Myocyte (in vitro differentiated cells): ENCODE measurements around the gene RNF145. TPM values are rescaled to one million over a fixed set of nuclear protein-coding genes. Genes with fewer than 3 reads are reported as not detected.

Experiments used
- DNase-seq: peaks from one replicate; pipeline ENCODE4 v3.0.0-alpha.2; 2012; ENCODE audit warnings: low read depth
- total RNA-seq: library from RNA; depleted of rRNA; stranded (reverse); fragments of >200 nt; gene quantifications from 2 replicates; pipeline ENCODE4 v1.2.3, GENCODE V29; 2014

Gene RNF145
- total RNA-seq, 1 donor from 2014 or later, result 24.2 TPM

DNA sequence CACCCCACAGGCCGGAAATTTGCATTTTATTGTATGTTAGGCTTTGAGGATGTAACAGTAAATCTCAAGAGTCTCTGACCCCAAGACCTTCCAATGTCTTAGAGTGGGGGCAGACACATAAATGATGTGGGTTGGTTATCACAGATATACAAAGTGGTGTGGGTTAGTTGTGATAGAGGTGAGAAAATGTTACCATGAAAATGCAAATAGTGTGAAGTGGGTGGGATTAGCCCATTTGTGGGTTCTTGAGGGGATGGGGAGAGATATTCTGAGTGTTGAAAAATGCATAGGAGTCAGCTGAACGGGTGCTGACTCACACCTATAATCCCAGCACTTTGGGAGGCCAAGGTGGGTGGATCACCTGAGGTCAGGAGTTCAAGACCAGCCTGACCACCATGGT, 7.9 kb upstream of the RNF145 start:
- DNase-seq, result no peak

GRCh38 chr5:159216454-159216853, 7.1 kb upstream of the RNF145 start:
- no peak for DNase-seq

DNA sequence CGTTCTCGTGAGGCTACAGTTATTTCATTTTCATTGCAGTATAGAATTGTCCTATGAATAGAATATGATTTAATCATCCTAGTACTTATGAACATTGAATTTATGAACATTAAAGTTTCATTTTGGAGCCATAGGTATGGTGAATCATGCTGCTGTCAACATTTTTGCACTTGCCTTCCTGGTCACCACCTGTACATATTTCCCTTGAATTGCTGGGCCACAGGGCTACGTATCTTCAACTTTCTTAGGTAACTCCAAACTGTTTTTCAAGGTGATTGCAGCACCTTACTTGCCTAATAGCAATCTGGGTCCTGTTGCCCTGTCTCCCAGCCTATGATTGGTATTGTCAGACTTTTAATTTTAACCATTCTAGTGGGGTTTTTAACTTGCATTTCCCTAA, 6.5 kb upstream of the RNF145 start:
- no peak for DNase-seq

DNA sequence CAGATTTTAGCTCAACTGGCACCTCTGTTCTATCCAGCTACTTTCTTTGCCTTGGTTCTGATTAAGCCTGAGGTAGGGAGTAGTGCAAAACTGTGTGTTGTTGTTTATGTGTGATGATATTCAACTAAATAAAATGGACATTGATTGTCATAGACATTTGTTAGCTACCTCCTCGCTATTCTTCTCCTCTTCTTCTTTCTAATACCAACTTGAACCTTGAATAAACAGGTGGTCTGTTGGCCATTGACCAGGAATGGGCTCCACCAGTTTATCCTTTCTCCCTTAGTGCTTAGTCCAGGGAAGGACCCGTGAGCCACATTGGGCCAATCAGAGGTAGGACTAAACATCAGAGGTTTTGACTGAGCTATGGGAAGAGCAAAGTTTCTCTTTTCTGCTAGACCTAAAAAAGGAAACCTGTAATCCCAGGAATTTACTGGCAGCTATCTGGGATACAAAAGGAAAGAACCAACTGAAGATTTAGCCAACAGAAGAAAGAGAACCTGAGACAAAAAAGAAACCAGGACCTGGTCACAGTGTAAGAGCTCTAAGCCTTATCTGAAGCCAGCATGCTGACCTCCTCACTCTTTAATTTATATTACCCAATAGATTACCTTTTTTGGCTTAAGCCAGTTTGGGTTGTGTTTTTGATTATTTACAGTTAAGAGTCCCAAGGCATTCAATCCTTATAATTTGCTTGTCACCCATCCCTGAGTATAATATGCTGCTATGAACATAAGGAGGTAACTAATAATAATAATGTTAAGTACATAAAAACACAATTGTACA, 5.3 kb upstream of the RNF145 start:
- no peak for DNase-seq

GRCh38 chr5:159212657-159213462, 3.5 kb upstream of the RNF145 start:
- no peak for DNase-seq

- no peak for DNase-seq
Measured at GRCh38 chr5:159211729-159212174, 2.4 kb upstream of the RNF145 start.

- DNase-seq, result no peak
Measured at GRCh38 chr5:159210846-159211245, 1.5 kb upstream of the RNF145 start.

GRCh38 chr5:159210210-159210661, 883 bp upstream of the RNF145 start:
- no peak for DNase-seq

DNA sequence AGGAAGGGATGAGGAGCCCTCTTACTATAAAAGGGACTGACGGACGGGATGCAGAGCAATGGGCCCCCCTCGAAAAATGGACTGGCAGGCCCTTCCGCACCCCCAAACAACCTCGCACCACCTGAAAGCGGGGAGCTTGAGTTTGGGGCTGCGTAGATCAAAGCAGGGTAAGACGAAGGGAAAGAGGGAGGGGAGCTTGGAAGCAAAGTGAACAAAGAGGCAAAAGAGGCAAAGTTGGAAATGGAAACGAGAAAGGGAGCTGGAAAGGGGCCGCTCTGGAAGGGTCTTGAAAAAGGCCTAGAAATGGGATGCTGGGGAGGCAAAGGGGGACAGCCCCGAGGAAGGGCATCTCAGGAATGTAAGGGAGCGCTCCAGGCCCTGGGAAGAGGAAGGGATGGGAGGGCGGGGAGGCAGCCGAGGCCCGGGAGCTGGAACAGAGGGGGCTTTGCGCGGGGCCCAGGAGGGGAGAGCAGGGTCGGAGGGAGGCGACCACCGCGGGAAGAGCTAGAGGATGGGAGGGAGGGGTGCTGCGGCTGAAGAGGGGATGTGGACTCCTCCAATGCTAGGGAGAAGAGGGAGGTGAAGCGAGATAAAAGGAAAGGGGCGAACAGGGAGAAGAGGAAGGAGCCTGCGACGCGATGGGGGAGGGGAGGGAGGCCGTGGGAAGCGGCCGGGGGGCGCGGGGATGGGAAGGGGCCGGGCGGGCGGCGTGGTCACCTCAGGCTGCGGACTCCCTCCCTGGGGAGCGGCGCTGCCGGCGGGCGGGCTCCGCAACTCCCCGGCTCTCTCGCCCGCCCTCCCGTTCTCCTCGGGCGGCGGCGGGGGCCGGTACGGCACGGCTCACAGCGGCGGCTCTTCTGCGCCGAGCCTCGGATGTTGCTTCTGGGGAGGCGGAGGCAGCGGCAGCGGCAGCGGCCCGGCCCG, 577 bp downstream of the RNF145 start:
- DNase-seq, result peak; percentile 31

DNA sequence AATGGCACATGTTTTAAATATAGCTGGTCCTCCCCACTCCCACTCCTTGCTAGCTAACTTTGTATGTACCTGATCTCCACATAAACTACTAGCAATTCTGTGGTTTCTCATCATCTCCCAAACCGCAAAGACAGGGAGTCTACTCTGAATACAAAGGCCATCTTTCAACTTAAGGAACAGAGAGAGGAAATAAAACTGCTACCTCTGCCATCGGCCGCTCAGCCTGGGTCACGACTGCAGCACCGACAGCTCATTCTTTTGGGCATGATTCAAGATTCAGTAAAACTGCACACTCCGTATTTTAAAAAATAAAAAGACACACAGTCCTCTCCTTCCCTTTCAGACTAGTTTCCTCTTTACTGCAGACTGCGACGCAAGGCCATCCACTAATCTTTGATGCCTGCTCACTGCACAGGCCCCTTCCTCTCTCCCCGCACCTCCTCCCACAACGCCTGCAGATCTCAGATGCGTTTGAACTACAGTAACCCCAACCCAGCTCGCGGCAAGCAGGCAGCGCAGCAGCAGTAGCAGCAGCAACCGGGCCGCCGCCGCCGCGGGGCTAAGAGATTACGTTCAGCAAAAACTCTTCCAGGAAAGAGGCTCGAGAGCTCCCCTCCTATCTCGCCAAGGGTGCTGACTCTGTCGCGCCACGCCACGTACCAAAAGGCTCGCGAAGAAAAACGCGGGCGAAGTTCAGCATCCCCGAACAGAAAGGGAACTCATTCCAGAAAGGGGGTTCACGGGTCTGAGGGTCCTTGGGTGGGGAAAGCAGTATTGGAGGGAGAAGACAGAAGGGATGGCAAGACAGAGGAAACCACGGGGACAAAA, 1.5 kb downstream of the RNF145 start:
- peak; percentile 85 for DNase-seq

DNA sequence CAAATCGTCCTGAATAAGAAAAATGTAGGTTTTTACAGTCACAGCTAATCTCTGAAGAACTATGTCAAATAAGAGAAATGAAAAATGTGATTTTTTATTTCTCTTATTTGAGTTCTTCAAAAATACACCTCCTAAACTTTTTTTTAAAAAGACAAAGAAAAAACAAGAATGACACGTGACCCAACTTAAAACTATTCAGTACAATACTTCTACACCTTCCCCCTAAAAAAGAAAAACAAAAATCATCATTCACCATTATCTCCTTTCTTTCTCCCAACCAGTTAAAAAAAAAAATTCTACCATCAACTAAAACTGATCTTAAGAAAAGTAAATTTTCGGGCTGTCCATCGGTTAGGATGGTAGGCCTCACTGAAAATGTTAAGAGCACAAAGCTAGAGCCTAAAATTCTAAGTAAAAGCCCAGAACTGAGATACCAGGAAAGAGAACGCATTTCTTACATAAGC, 2.1 kb downstream of the RNF145 start:
- DNase-seq, result no peak

- no peak for DNase-seq
Measured at GRCh38 chr5:159206818-159207217, 2.5 kb downstream of the RNF145 start.

DNA sequence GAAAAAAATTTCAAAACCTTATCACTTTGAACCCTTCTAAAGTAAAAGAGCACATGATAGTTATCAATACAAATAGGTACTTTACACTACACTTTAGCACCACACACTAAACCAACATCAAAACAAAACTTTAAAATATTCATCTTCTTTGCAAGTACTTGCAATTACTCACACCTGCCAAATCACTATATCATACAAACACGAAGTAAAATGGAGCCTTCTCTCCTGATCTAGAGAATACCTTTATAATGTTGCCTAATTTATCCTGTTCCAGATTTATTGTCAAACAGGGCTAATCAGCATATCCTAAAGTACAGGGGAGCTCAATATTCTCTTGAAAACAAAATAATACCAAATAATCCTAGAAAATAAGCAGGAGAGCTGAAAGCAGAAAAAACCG, 3.0 kb downstream of the RNF145 start:
- no peak for DNase-seq

- DNase-seq, result no peak
Measured at GRCh38 chr5:159203351-159203750, 6.0 kb downstream of the RNF145 start.

DNA sequence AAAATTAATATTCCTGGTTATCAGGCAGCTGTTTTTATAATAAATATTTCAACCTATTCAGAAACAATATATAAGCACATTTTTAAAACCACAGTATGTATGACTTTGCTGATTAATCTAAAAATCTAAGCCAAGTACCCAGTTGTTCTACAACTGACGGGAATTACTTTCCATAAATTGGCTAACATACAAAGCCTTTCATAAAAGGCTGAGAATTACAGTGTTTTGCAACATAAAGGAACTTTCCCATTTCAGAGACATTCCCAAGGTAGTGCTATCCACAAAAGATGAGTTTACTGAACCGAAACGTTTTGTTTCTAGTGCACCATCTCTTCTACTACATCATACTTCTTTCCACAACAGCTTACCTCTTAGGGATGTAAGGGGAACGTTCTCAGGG, 7.2 kb downstream of the RNF145 start:
- no peak for DNase-seq

GRCh38 chr5:159199780-159200179, 9.6 kb downstream of the RNF145 start:
- no peak for DNase-seq

DNA sequence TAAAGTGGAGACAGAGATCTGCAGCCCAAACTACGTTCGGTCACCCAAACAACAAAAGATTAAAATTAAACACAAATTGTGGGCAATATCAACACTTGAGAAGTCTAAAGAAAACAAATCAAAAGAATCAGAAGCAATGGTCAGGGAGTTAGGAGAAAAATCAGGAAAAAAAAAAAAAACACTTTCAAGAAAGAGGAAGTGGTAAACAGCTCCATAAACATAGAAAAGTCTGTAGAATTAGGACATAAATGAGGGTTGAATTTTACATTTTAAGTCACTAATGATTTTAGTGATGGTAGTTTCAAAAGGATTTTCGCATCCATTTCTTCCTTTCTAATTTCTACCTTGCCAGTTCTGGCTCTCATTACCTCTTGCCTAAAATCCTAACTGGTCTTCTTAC, 10.1 kb downstream of the RNF145 start:
- DNase-seq, result no peak

DNA sequence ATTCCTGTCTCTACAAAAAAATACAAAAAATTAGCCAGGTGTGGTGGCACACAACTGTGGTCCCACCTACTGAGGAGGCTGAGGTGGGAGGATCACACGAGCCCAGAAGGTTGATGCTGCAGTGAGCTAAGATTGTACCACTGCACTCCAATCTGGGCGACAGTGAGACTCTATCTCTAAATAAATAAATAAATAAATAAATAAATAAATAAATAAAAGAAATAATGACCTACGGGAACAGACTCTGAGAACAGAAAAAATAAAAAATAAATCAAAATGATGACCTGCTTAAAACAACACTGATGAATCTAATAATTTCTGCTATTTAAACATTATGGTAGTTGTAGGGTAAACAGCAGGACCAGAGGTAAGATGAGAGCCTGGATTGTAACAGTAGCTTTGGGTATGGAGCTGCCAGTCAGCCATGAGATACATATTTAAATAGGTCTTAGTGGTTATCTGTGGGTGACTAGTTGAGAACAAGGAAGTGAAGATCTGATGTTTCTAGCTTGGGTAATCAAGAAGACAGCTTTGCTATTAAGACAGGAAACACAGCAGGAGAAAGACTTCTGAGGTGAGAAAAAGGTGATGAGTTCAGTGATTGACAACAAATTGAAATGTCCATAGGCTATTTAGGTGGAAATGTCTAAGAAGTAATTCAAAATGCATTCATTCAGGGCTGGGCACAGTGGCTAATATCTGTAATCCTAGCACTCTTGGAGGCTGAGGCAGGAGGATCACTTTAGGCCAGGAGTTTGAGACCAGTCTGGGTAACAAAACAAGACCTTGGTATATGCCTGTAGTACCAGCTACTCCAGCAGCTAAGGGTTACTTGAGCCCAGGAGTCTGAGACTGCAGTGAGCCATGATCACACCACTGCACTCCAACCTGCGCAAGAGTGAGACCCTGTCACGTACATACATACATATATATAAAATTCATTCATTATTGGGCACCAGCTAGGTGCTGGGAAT, 11.0 kb downstream of the RNF145 start:
- no peak for DNase-seq

GRCh38 chr5:159195775-159196174, 13.6 kb downstream of the RNF145 start:
- DNase-seq, result no peak
